ENCODE results near the gene NTRK2. TPM values are rescaled to one million over a fixed set of nuclear protein-coding genes. Genes with fewer than 3 reads are reported as not detected.
"Not testable (repeated sequence)": the region's sequence is repeated elsewhere in the genome, so short reads cannot be mapped to it uniquely, and the experiment has no call there.

NTRK2 gene
- total RNA-seq, 1 donor from 2014 or later: 0.02 TPM

DNA sequence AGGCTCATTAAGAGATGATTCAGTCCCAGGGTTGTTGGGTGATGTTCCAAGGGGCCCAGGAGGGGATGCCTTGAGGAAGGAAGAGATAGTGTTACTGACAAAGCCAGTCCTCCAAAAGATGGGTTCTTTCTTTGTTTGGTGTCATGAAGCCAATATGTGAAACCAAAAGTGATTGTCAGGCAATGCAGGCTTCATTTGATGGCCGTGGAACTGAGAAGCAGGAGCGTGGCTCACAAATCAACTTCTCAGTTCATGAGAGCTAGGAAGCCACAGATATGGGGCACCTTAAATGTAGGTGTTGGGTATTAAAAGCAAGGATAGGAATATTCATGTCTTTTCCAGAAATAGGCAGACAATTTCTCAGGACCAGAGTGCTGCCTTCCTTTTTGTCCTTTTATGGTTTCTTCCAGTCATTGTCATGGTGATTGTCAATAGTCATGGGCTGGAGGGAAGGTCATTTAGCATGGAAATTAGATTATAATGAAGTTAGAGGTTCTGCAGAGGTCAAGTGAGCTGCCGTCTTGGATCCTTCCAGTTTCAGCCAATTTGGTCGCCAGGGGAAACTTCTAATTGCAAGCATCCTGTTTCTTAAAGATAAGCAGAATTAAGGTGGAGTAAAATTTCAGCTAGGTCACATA is 393.0 kb downstream of the NTRK2 start:
- TF ChIP-seq, protein P1, sequence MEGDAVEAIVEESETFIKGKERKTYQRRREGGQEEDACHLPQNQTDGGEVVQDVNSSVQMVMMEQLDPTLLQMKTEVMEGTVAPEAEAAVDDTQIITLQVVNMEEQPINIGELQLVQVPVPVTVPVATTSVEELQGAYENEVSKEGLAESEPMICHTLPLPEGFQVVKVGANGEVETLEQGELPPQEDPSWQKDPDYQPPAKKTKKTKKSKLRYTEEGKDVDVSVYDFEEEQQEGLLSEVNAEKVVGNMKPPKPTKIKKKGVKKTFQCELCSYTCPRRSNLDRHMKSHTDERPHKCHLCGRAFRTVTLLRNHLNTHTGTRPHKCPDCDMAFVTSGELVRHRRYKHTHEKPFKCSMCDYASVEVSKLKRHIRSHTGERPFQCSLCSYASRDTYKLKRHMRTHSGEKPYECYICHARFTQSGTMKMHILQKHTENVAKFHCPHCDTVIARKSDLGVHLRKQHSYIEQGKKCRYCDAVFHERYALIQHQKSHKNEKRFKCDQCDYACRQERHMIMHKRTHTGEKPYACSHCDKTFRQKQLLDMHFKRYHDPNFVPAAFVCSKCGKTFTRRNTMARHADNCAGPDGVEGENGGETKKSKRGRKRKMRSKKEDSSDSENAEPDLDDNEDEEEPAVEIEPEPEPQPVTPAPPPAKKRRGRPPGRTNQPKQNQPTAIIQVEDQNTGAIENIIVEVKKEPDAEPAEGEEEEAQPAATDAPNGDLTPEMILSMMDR (IDR thresholded peaks at IDR 0.05): no peak
- TF ChIP-seq EZH2 (IDR thresholded peaks at IDR 0.05) (no peak), EZH2phosphoT487 (IDR thresholded peaks at IDR 0.05) (no peak)
- DNase-seq (ENCODE audit: low spot score): no peak
- Mint-ChIP-seq H3K4me3 (no peak overlapping the region), H3K36me3 (no peaks in the 10 kb centered on the region), H3K9me3 (no peaks in the 10 kb centered on the region), H3K27me3 (ENCODE audit: insufficient read depth, low read depth) (peaks cover 3% of the 10 kb centered on the region), H3K4me1 (no peaks in the 10 kb centered on the region), H3K27ac (no peak overlapping the region)
- no peaks in the 10 kb centered on the region for H3K36me3 ChIP-seq
- H3F3A ChIP-seq (ENCODE audit: low read depth): no peaks in the 10 kb centered on the region
- H3K4me3 ChIP-seq: no peak overlapping the region
- H3K9me3 ChIP-seq (ENCODE audit: low read depth): no peaks in the 10 kb centered on the region
- no peaks in the 10 kb centered on the region for H4K20me1 ChIP-seq (ENCODE audit: low read depth)
- no peaks in the 10 kb centered on the region for H3K4me1 ChIP-seq
- H3K4me2 ChIP-seq: no peak overlapping the region
- no peak overlapping the region for H3K9ac ChIP-seq
- no peaks in the 10 kb centered on the region for H3K27me3 ChIP-seq
- H3K79me2 ChIP-seq (ENCODE audit: low read depth): no peaks in the 10 kb centered on the region
- no peak overlapping the region for H2AFZ ChIP-seq (replicated peaks)
- no peak overlapping the region for H3K27ac ChIP-seq

DNA sequence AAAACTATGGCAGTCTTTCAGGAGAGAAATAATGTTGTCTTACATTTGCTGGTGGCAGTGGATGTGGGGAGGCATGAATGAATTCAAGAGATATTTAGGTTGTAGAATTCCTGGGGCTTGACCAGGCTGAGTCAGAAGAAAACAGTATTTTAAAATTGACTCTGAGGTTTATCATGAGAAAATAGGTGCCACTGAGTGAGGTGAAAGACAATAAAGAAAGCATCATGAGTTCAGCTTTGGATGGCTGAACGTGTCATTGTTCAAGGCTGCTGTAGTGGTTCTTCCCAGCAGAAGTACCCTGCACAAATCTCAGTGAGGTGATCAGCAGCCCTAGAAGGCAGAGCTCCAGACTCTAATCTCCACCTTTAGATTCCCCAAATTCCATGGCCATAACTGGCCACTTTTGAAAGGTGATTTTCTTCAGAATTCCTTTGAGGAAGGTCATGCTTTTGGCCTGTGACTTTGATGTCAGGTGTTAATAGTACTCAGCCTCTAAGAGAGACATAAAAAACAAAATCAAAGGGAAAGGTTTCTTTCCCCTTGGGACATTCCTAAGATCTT is 395.4 kb downstream of the NTRK2 start:
- Mint-ChIP-seq H3K4me1 (no peaks in the 10 kb centered on the region), H3K9me3 (peaks cover 4% of the 10 kb centered on the region), H3K36me3 (no peaks in the 10 kb centered on the region), H3K27me3 (ENCODE audit: insufficient read depth, low read depth) (peaks cover 3% of the 10 kb centered on the region), H3K4me3 (no peak overlapping the region), H3K27ac (no peak overlapping the region)
- TF ChIP-seq, protein P1 (IDR thresholded peaks at IDR 0.05): no peak
- TF ChIP-seq EZH2 (IDR thresholded peaks at IDR 0.05) (no peak), EZH2phosphoT487 (IDR thresholded peaks at IDR 0.05) (no peak)
- no peak for DNase-seq (ENCODE audit: low spot score)
- Histone ChIP-seq H3F3A (ENCODE audit: low read depth) (no peaks in the 10 kb centered on the region), H3K4me2 (no peak overlapping the region), H3K9ac (no peak overlapping the region), H3K79me2 (ENCODE audit: low read depth) (no peaks in the 10 kb centered on the region), H3K36me3 (no peaks in the 10 kb centered on the region), H3K4me3 (no peak overlapping the region), H3K27me3 (no peaks in the 10 kb centered on the region), H3K27ac (no peak overlapping the region), H3K4me1 (no peaks in the 10 kb centered on the region), H4K20me1 (ENCODE audit: low read depth) (no peaks in the 10 kb centered on the region), H2AFZ (replicated peaks) (no peak overlapping the region), H3K9me3 (ENCODE audit: low read depth) (no peaks in the 10 kb centered on the region)

DNA sequence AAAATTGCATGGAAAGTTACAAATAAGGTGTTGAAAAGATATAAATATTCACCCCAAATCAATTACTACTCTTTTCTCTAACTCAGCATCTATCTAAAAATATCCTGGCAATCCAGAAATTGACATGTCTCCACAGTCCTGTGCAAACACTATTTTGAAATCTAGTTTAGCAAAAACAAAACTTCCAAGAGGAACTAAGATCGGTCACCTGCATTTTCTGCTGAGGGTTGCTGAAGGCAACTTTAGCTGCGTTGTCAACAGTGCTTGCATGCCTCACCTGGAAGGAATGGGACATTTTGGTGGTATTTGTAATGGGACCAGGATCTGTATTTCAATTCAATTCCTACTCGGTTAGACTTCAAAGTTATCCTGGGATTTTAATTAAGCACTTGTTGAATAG is 398.3 kb downstream of the NTRK2 start:
- H3K4me1 ChIP-seq: no peaks in the 10 kb centered on the region
- no peaks in the 10 kb centered on the region for H3K4me1 Mint-ChIP-seq

DNA sequence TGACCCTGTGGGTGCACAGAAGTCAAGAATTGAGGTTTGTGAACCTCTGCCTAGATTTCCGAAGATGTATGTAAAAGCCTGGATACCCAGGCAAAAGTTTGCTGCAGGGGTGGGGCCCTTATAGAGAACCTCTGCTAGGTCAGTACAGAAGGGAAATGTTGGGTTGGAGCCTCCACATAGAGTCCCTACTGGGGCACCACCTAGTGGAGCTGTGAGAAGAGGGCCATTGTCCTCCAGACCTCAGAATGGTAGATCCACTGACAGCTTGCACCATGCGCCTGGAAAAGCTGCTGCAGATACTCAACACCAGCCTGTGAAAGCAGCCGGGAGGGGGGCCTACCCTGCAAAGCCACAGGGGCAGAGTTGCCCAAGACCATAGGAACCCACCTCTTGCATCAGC is 399.9 kb downstream of the NTRK2 start:
- not testable (repeated sequence) for H3K9ac ChIP-seq; H3F3A ChIP-seq (ENCODE audit: low read depth); H3K36me3 ChIP-seq; H3K27ac ChIP-seq; H3K9me3 Mint-ChIP-seq; H3K4me3 ChIP-seq; H4K20me1 ChIP-seq (ENCODE audit: low read depth); H3K4me1 Mint-ChIP-seq; H3K9me3 ChIP-seq (ENCODE audit: low read depth); H3K4me1 ChIP-seq; H3K36me3 Mint-ChIP-seq; DNase-seq (ENCODE audit: low spot score); H3K27ac Mint-ChIP-seq; H2AFZ ChIP-seq (replicated peaks); H3K79me2 ChIP-seq (ENCODE audit: low read depth); H3K4me3 Mint-ChIP-seq; H3K4me2 ChIP-seq; H3K27me3 ChIP-seq; H3K27me3 Mint-ChIP-seq (ENCODE audit: insufficient read depth, low read depth)

More for the DNA sequence above, 398.3 kb downstream of the NTRK2 start:
- Histone ChIP-seq H3K36me3 (no peaks in the 10 kb centered on the region), H4K20me1 (ENCODE audit: low read depth) (no peaks in the 10 kb centered on the region), H3F3A (ENCODE audit: low read depth) (no peaks in the 10 kb centered on the region), H3K4me3 (no peak overlapping the region), H3K27ac (no peak overlapping the region), H3K9me3 (ENCODE audit: low read depth) (no peaks in the 10 kb centered on the region), H3K27me3 (no peaks in the 10 kb centered on the region), H3K79me2 (ENCODE audit: low read depth) (no peaks in the 10 kb centered on the region), H3K4me2 (no peak overlapping the region), H2AFZ (replicated peaks) (no peak overlapping the region), H3K9ac (no peak overlapping the region)
- Mint-ChIP-seq H3K36me3 (no peaks in the 10 kb centered on the region), H3K27me3 (ENCODE audit: insufficient read depth, low read depth) (no peaks in the 10 kb centered on the region), H3K9me3 (peaks cover 10% of the 10 kb centered on the region), H3K27ac (no peak overlapping the region), H3K4me3 (no peak overlapping the region)
- DNase-seq (ENCODE audit: low spot score): no peak
- TF ChIP-seq EZH2 (IDR thresholded peaks at IDR 0.05) (no peak), EZH2phosphoT487 (IDR thresholded peaks at IDR 0.05) (no peak)
- TF ChIP-seq, protein P1 (IDR thresholded peaks at IDR 0.05): no peak

Data from neural progenitor cell (in vitro differentiated cells).